Endodermal cell (in vitro differentiated cells): ENCODE data around the gene SYT13. TPM values are rescaled to one million over a fixed set of nuclear protein-coding genes. Genes with fewer than 3 reads are reported as not detected.

Experiments
- DNase-seq: peaks from one replicate; pipeline ENCODE4 v3.0.0-alpha.2; 2017
- H3K27ac ChIP-seq: 2 replicates; pipeline ENCODE4 v1.5.1; 2013; ENCODE audit warnings: mild to moderate bottlenecking, low read depth, low read length, moderate library complexity
- H3K27me3 ChIP-seq: 2 replicates; pipeline ENCODE4 v1.6.1; 2013; ENCODE audit warnings: mild to moderate bottlenecking, low read length, moderate library complexity; ENCODE audit not compliant: insufficient read depth, control insufficient read depth, poor library complexity, severe bottlenecking
- H3K36me3 ChIP-seq: 2 replicates; pipeline ENCODE4 v1.7.0; 2013; ENCODE audit warnings: mild to moderate bottlenecking, low read length, moderate library complexity; ENCODE audit not compliant: control insufficient read depth, insufficient read depth
- H3K4me1 ChIP-seq: one replicate; pipeline ENCODE4 v1.7.0; 2013; ENCODE audit warnings: low read length; ENCODE audit not compliant: control insufficient read depth, insufficient read depth
- H3K4me3 ChIP-seq: 2 replicates; pipeline ENCODE4 v1.5.1; 2013; ENCODE audit warnings: mild to moderate bottlenecking, low read length, moderate library complexity
- H3K9ac ChIP-seq: 2 replicates; pipeline ENCODE4 v1.6.1; 2013; ENCODE audit warnings: mild to moderate bottlenecking, low read length, moderate library complexity; ENCODE audit not compliant: poor library complexity, severe bottlenecking; ENCODE audit errors: extremely low read depth
- H3K9me3 ChIP-seq: 2 replicates; pipeline ENCODE4 v1.6.1; 2013; ENCODE audit warnings: mild to moderate bottlenecking, low read length, moderate library complexity; ENCODE audit not compliant: control insufficient read depth
- H3K27ac Mint-ChIP-seq: 2 replicates; pipeline ENCODE4 v1.8.0; 2020; ENCODE audit warnings: mixed read lengths
- H3K27me3 Mint-ChIP-seq: 2 replicates; pipeline ENCODE4 v1.8.0; 2021; ENCODE audit warnings: mild to moderate bottlenecking, mixed read lengths; ENCODE audit not compliant: insufficient read depth
- H3K36me3 Mint-ChIP-seq: 2 replicates; pipeline ENCODE4 v1.8.0; 2020; ENCODE audit warnings: low read depth, mixed read lengths
- H3K4me1 Mint-ChIP-seq: 2 replicates; pipeline ENCODE4 v1.8.0; 2020; ENCODE audit warnings: mixed read lengths
- H3K4me3 Mint-ChIP-seq: 2 replicates; pipeline ENCODE4 v1.8.0; 2020; ENCODE audit warnings: mild to moderate bottlenecking, moderate library complexity, mixed read lengths
- H3K9me3 Mint-ChIP-seq: 2 replicates; pipeline ENCODE4 v1.8.0; 2020; ENCODE audit warnings: mild to moderate bottlenecking, mixed read lengths
- CTCF ChIP-seq: fragments of 200-600 bp; sonication (generic); conservative IDR thresholded peaks from 2 replicates; pipeline ENCODE4 v1.5.0; 2021; ENCODE audit warnings: antibody characterized with exemption, mild to moderate bottlenecking
- whole genome bisulfite sequencing, 2 experiments: methylation state at CpG; one replicate each; pipeline versions ENCODE4 v1.1.5 to v1.1.7; 2013; ENCODE audit warnings: missing lambda C conversion rate in 2 of 2, mixed read lengths in 1 of 2; ENCODE audit not compliant: insufficient coverage in 1 of 2, insufficient read length in 1 of 2; 5-methylcytosine and 5-hydroxymethylcytosine counted together
- total RNA-seq, 2 donors: library from RNA; stranded (reverse); fragmentation: NEBNext Ultra II Directional in 1 of 2; extraction: Animal tissue kit (Norgen Biotek cat#: 25700) in 1 of 2; gene quantifications; 2 replicates in 1 of 2; 3 replicates in 1 of 2; pipeline ENCODE4 v1.2.1, GENCODE V29; 2021

SYT13 gene
- total RNA-seq, 2 donors from 2014 or later, result 3.2 to 9.3 TPM

DNA sequence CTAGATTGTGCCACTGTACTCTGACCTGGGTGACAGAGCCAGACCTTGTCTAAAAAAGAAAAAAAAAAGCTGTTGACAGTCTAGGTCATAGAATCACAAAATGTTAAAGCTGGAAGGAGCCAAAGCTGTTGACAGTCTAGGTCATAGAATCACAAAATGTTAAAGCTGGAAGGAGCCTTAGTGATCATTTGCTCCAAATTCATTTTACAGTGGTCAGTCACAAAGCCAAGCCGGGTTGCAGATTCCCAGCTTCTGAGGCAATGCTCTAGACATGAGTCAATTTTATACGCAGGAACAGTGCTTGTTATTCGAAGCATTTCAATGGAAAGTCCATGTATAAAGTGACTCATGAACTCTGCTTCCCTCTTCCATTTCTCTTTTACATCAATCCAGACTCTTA lies 47.4 kb downstream of the SYT13 start:
- H3K4me3 Mint-ChIP-seq, result no peak overlapping the region
- WGBS, 2 experiments, result 88 to 97% methylated on average over 3 of the region's 3 CpGs
- no peaks in the 10 kb centered on the region for H3K36me3 Mint-ChIP-seq
- H3K9me3 Mint-ChIP-seq, result peaks cover 4% of the 10 kb centered on the region
- TF ChIP-seq CTCF, result no peak
- Histone ChIP-seq H3K4me3 (no peak overlapping the region), H3K9me3 (peaks cover 9% of the 10 kb centered on the region), H3K36me3 (no peaks in the 10 kb centered on the region), H3K27me3 (peaks cover 18% of the 10 kb centered on the region), H3K27ac (no peak overlapping the region), H3K4me1 (no peaks in the 10 kb centered on the region), H3K9ac (no peak overlapping the region)
- H3K4me1 Mint-ChIP-seq, result peaks cover 6% of the 10 kb centered on the region
- DNase-seq, result no peak
- peaks cover 18% of the 10 kb centered on the region for H3K27me3 Mint-ChIP-seq
- H3K27ac Mint-ChIP-seq, result no peak overlapping the region

DNA sequence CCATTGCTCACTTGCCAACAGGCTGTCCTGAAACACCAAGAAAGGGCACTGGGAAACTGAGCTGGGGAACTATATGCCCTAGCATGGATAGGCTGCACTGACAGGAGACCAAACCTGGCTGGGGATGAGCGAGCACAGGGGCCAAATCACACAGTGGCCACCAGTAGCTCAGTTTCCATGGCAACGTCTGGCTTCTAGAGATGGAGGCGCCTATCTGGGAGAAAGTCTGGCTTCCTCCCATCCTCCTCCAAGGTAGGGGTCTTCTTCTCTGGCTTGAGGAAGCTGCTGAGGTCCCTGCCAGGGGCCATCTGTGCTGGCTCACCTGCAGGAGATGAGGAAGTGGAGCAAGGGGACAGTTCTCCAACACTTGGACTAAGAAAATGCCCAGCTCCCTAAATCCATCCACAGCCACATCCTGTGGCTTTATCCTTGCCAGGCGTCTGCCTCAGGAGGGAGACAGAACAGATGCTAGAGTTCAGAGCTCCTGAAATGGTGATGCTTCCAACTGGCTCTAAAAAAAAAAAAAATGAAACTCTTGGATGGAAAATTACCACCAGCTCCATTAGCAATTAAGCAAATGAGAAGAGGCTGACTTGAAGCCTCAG lies 48.3 kb downstream of the SYT13 start:
- Mint-ChIP-seq H3K27ac (no peak overlapping the region), H3K9me3 (peaks cover 4% of the 10 kb centered on the region), H3K36me3 (no peaks in the 10 kb centered on the region), H3K27me3 (peaks cover 18% of the 10 kb centered on the region), H3K4me3 (no peak overlapping the region), H3K4me1 (peaks cover 6% of the 10 kb centered on the region)
- Histone ChIP-seq H3K9ac (no peak overlapping the region), H3K27ac (no peak overlapping the region), H3K9me3 (peaks cover 9% of the 10 kb centered on the region), H3K4me1 (no peaks in the 10 kb centered on the region), H3K27me3 (peaks cover 18% of the 10 kb centered on the region), H3K36me3 (no peaks in the 10 kb centered on the region), H3K4me3 (no peak overlapping the region)
- WGBS, 2 experiments, result 55 to 63% methylated on average over 1 to 4 of the region's 4 CpGs
- no peak for DNase-seq
- TF ChIP-seq CTCF, result no peak

- DNase-seq, result no peak
- H3K4me3 ChIP-seq, result no peak overlapping the region
- H3K27me3 ChIP-seq, result peaks cover 18% of the 10 kb centered on the region
- no peaks in the 10 kb centered on the region for H3K4me1 ChIP-seq
- peaks cover 18% of the 10 kb centered on the region for H3K27me3 Mint-ChIP-seq
- no peak overlapping the region for H3K9ac ChIP-seq
- TF ChIP-seq CTCF, result no peak
- H3K9me3 ChIP-seq, result peaks cover under 1% of the 10 kb centered on the region
- H3K36me3 ChIP-seq, result no peaks in the 10 kb centered on the region
- no peak overlapping the region for H3K27ac Mint-ChIP-seq
- H3K4me3 Mint-ChIP-seq, result no peak overlapping the region
- no peak overlapping the region for H3K27ac ChIP-seq
- no peaks in the 10 kb centered on the region for H3K36me3 Mint-ChIP-seq
- peaks cover under 1% of the 10 kb centered on the region for H3K9me3 Mint-ChIP-seq
- 93 to 95% methylated on average over 10 to 14 of the region's 15 CpGs for WGBS, 2 experiments
- H3K4me1 Mint-ChIP-seq, result peaks cover 6% of the 10 kb centered on the region
Measured at GRCh38 chr11:45234306-45235006, 51.7 kb downstream of the SYT13 start.
